Progenitor cell of endocrine pancreas (in vitro differentiated cells): Measurements from ENCODE around the gene ZNF771. TPM values are rescaled to one million over a fixed set of nuclear protein-coding genes. Genes with fewer than 3 reads are reported as not detected.

Experiments used
- DNase-seq: peaks from one replicate; pipeline ENCODE4 v3.0.0; 2021; ENCODE audit warnings: low spot score; ENCODE audit not compliant: unreplicated experiment
- H3K27ac Mint-ChIP-seq: 2 replicates; pipeline ENCODE4 v1.8.0; 2021; ENCODE audit warnings: mild to moderate bottlenecking, moderate library complexity, mixed read lengths
- H3K27me3 Mint-ChIP-seq: 2 replicates; pipeline ENCODE4 v1.8.0; 2021; ENCODE audit warnings: mixed read lengths
- H3K36me3 Mint-ChIP-seq: 2 replicates; pipeline ENCODE4 v1.8.0; 2022; ENCODE audit warnings: mixed read lengths; ENCODE audit not compliant: insufficient read depth
- H3K4me1 Mint-ChIP-seq: 2 replicates; pipeline ENCODE4 v1.8.0; 2021; ENCODE audit warnings: low read depth, mixed read lengths
- H3K4me3 Mint-ChIP-seq: 2 replicates; pipeline ENCODE4 v1.8.0; 2021; ENCODE audit warnings: low read depth, mild to moderate bottlenecking, moderate library complexity, mixed read lengths
- H3K9me3 Mint-ChIP-seq: 2 replicates; pipeline ENCODE4 v1.8.0; 2021; ENCODE audit warnings: low read depth, mixed read lengths
- CTCF ChIP-seq: fragments of 200-600 bp; sonication (generic); IDR thresholded peaks from one replicate; pipeline ENCODE4 v1.5.0; 2021; ENCODE audit warnings: antibody characterized with exemption, mild to moderate bottlenecking; ENCODE audit not compliant: unreplicated experiment
- total RNA-seq: library from RNA; stranded (reverse); gene quantifications from 2 replicates; pipeline ENCODE4 v1.2.1, GENCODE V29; 2021

ZNF771 gene
- total RNA-seq, 1 donor from 2014 or later: 13.7 TPM

- peaks cover 15% of the 10 kb centered on the region for H3K4me1 Mint-ChIP-seq
- no peak for DNase-seq
- no peak overlapping the region for H3K4me3 Mint-ChIP-seq
- TF ChIP-seq CTCF: no peak
- H3K27me3 Mint-ChIP-seq: no peaks in the 10 kb centered on the region
- no peaks in the 10 kb centered on the region for H3K9me3 Mint-ChIP-seq
- H3K27ac Mint-ChIP-seq: peak overlapping the region; percentile 99
- peaks cover 2% of the 10 kb centered on the region for H3K36me3 Mint-ChIP-seq
Observed at GRCh38 chr16:30376461-30376902, 30.9 kb upstream of the ZNF771 start.

- TF ChIP-seq CTCF: no peak
- Mint-ChIP-seq H3K36me3 (peaks cover 2% of the 10 kb centered on the region), H3K27ac (peak overlapping the region; percentile 99), H3K9me3 (no peaks in the 10 kb centered on the region), H3K27me3 (no peaks in the 10 kb centered on the region), H3K4me1 (peaks cover 11% of the 10 kb centered on the region), H3K4me3 (peak overlapping the region; percentile 93)
- peak; percentile 76 for DNase-seq
Observed at GRCh38 chr16:30377050-30377811, 30.2 kb upstream of the ZNF771 start.

- H3K4me3 Mint-ChIP-seq: peak overlapping the region; percentile 93
Observed at GRCh38 chr16:30377812-30378235, 29.6 kb upstream of the ZNF771 start.

GRCh38 chr16:30378236-30379157 is 28.9 kb upstream of the ZNF771 start:
- Mint-ChIP-seq H3K4me3 (peak overlapping the region; percentile 93), H3K9me3 (no peaks in the 10 kb centered on the region), H3K27me3 (no peaks in the 10 kb centered on the region), H3K36me3 (peaks cover 2% of the 10 kb centered on the region), H3K4me1 (peaks cover 11% of the 10 kb centered on the region), H3K27ac (peak overlapping the region; percentile 99)
- TF ChIP-seq CTCF: peak; percentile 34
- peak; percentile 99 for DNase-seq

More at GRCh38 chr16:30377812-30378235, 29.6 kb upstream of the ZNF771 start:
- no peak for DNase-seq
- no peaks in the 10 kb centered on the region for H3K9me3 Mint-ChIP-seq
- peaks cover 2% of the 10 kb centered on the region for H3K36me3 Mint-ChIP-seq
- no peak for TF ChIP-seq CTCF
- H3K4me1 Mint-ChIP-seq: peaks cover 11% of the 10 kb centered on the region
- no peaks in the 10 kb centered on the region for H3K27me3 Mint-ChIP-seq
- H3K27ac Mint-ChIP-seq: peak overlapping the region; percentile 99

GRCh38 chr16:30379158-30379783 is 28.1 kb upstream of the ZNF771 start:
- H3K27ac Mint-ChIP-seq: peak overlapping the region; percentile 99

More at GRCh38 chr16:30379158-30379783, 28.1 kb upstream of the ZNF771 start:
- TF ChIP-seq CTCF: peak; percentile 16
- Mint-ChIP-seq H3K36me3 (peaks cover 2% of the 10 kb centered on the region), H3K4me3 (peak overlapping the region; percentile 93), H3K9me3 (no peaks in the 10 kb centered on the region), H3K4me1 (peaks cover 11% of the 10 kb centered on the region), H3K27me3 (no peaks in the 10 kb centered on the region)
- DNase-seq: no peak
